ENCODE data around the gene ANKRD13B.

GRCh38 chr17:29557085-29557738 lies 35.7 kb upstream of the ANKRD13B start:
- TF ChIP-seq TAF1 (IDR thresholded peaks at IDR 0.05; ENCODE audit: borderline replicate concordance, low read depth, low read length), result no peak
- TF ChIP-seq POLR2A (IDR thresholded peaks at IDR 0.05; ENCODE audit: low read depth, low read length), result no peak
